K562 (cell line): ENCODE measurements around the gene WWOX. TPM values are rescaled to one million over a fixed set of nuclear protein-coding genes. Genes with fewer than 3 reads are reported as not detected.

Source experiments
- ATAC-seq: fragments of 200-7000 bp; cut with Tn5 transposase; 3 replicates; pipeline ENCODE4 v1.9.1; 2020; ENCODE audit warnings: moderate library complexity
- BruUV-seq: library from RNA; stranded (reverse); fragments of 400-500 nt; replicated peaks from 2 replicates; lab custom pipeline; 2021; lab: Mats Ljungman, UMichigan
- CTCF ChIA-PET: fragments of 300-600 bp; formaldehyde crosslinking; extraction: SDS; loops from one replicate; lab custom pipeline; 2021; ENCODE audit warnings: low intra/inter-chr PET ratio; lab: Yijun Ruan, JAX
- POLR2A ChIA-PET: fragments of 300-600, 350-650 bp; sonication (Branson Sonifier 250); formaldehyde crosslinking; extraction: SDS; loops from one replicate; lab custom pipeline; 2021; ENCODE audit warnings: antibody characterized with exemption, inconsistent platforms; lab: Yijun Ruan, JAX
- DNase-seq, 4 experiments: peaks; one replicate each; pipeline versions ENCODE4 v3.0.0 to v3.0.0-alpha.2; 2011 to 2018; ENCODE audit warnings: low spot score in 3 of 4, mixed read lengths in 3 of 4; ENCODE audit errors: extremely low read depth in 1 of 4
- FAIRE-seq: peaks from 2 replicates; lab custom pipeline; 2011; peaks lifted over from hg19 to GRCh38; lab: Jason Lieb, UNC
- H2AFZ ChIP-seq: 2 replicates; pipeline ENCODE4 v1.6.0; 2011; ENCODE audit warnings: low read depth, low read length, control low read depth, inconsistent platforms
- H3K27ac ChIP-seq: fragments of 200-600 bp; 3 replicates; pipeline ENCODE4 v1.8.0; 2011; ENCODE audit warnings: low read depth, mild to moderate bottlenecking, control low read depth, inconsistent platforms, low read length, moderate library complexity, mixed read lengths; ENCODE audit errors: extremely low read depth
- H3K27me3 ChIP-seq, 2 experiments: fragments of 300-600 bp in 1 of 2; 2 replicates in 1 of 2; 3 replicates in 1 of 2; pipeline versions ENCODE4 v1.6.0 to v1.8.0; 2011; ENCODE audit warnings: inconsistent platforms in 2 of 2, low read length in 2 of 2, mild to moderate bottlenecking in 1 of 2, mixed read lengths in 1 of 2, moderate library complexity in 1 of 2; ENCODE audit not compliant: control insufficient read depth in 2 of 2, insufficient read depth in 2 of 2
- H3K36me3 ChIP-seq: fragments of 300-600 bp; 3 replicates; pipeline ENCODE4 v1.8.0; 2011; ENCODE audit warnings: mild to moderate bottlenecking, low read length, inconsistent platforms; ENCODE audit not compliant: control insufficient read depth, insufficient read depth
- H3K4me1 ChIP-seq, 2 experiments: fragments of 200-600 bp in 1 of 2; replicated peaks in 1 of 2; 2 replicates in 1 of 2; 3 replicates in 1 of 2; pipeline versions ENCODE4 v1.5.1 to v1.8.0; 2011; ENCODE audit warnings: inconsistent platforms in 2 of 2, low read length in 2 of 2, mild to moderate bottlenecking in 1 of 2, mixed read lengths in 1 of 2, moderate library complexity in 1 of 2; ENCODE audit not compliant: control insufficient read depth in 2 of 2, insufficient read depth in 2 of 2
- H3K4me2 ChIP-seq: 2 replicates; pipeline ENCODE4 v1.6.1; 2011; ENCODE audit warnings: low read length, control low read depth, inconsistent platforms, mixed read lengths; ENCODE audit not compliant: insufficient read depth
- H3K4me3 ChIP-seq: fragments of 200-600 bp; sonication (generic), shearing (Covaris generic); 2 replicates; pipeline ENCODE4 v1.5.1; 2016; ENCODE audit warnings: control low read depth, inconsistent platforms
- H3K79me2 ChIP-seq: fragments of 200-600 bp; 3 replicates; pipeline ENCODE4 v1.8.0; 2011; ENCODE audit warnings: low read length, inconsistent platforms; ENCODE audit not compliant: control insufficient read depth, insufficient read depth
- H3K9ac ChIP-seq, 2 experiments: 2 replicates each; pipeline versions ENCODE4 v1.6.0 to v1.6.1; 2011; ENCODE audit warnings: low read depth in 2 of 2, low read length in 2 of 2, control low read depth in 1 of 2, inconsistent platforms in 1 of 2, mild to moderate bottlenecking in 1 of 2, mixed read lengths in 1 of 2; ENCODE audit not compliant: insufficient read depth in 1 of 2
- H3K9me1 ChIP-seq: one replicate; pipeline ENCODE4 v1.6.0; 2011; ENCODE audit warnings: inconsistent platforms, mild to moderate bottlenecking, low read length, moderate library complexity; ENCODE audit not compliant: control insufficient read depth, insufficient read depth
- H3K9me3 ChIP-seq: replicated peaks from 2 replicates; pipeline ENCODE4 v1.5.1; 2011; ENCODE audit warnings: low read depth, low read length, inconsistent platforms; ENCODE audit not compliant: control insufficient read depth, insufficient read depth
- H4K20me1 ChIP-seq: replicated peaks from 2 replicates; pipeline ENCODE4 v1.6.1; 2011; ENCODE audit warnings: low read length, inconsistent platforms, mixed read lengths; ENCODE audit not compliant: control insufficient read depth, insufficient read depth
- BCOR ChIP-seq: fragments of 450-650 bp; IDR thresholded peaks from 2 replicates; pipeline ENCODE4 v1.6.1; 2016
- CEBPZ ChIP-seq: fragments of 150-350 bp; IDR thresholded peaks from 2 replicates; pipeline ENCODE4 v1.6.1; 2014; ENCODE audit warnings: low read depth, mild to moderate bottlenecking, low read length, borderline replicate concordance
- CUX1 ChIP-seq: fragments of 200-800 bp; sonication (Bioruptor generic); IDR thresholded peaks from 2 replicates; pipeline ENCODE4 v1.6.1; 2016; ENCODE audit warnings: missing genetic modification characterization, missing compliant biosample characterization
- DMBX1 ChIP-seq: fragments of 250-450 bp; sonication (Bioruptor Pico); IDR thresholded peaks from 2 replicates; pipeline ENCODE4 v1.8.0; 2022; ENCODE audit warnings: inconsistent platforms, mild to moderate bottlenecking, moderate library complexity, borderline replicate concordance
- GTF2B ChIP-seq: IDR thresholded peaks from 2 replicates; pipeline ENCODE4 v1.6.1; 2011; ENCODE audit not compliant: insufficient read length; ENCODE audit errors: extremely low read depth
- LARP7 ChIP-seq: fragments of 450-650 bp; IDR thresholded peaks from 2 replicates; pipeline ENCODE4 v1.6.1; 2016
- NCOA6 ChIP-seq: fragments of 450-650 bp; IDR thresholded peaks from 2 replicates; pipeline ENCODE4 v1.6.1; 2017; ENCODE audit warnings: mild to moderate bottlenecking
- NFATC3 ChIP-seq: fragments of 450-650 bp; IDR thresholded peaks from 2 replicates; pipeline ENCODE4 v1.6.1; 2017; ENCODE audit warnings: mild to moderate bottlenecking
- NONO ChIP-seq, 2 experiments: fragments of 200-400 bp in 1 of 2; fragments of 450-650 bp in 1 of 2; formaldehyde crosslinking in 1 of 2; IDR thresholded peaks; 2 replicates each; pipeline ENCODE4 v1.6.1; 2017; ENCODE audit warnings: low read depth in 2 of 2, mild to moderate bottlenecking in 2 of 2, moderate library complexity in 2 of 2, low read length in 1 of 2
- NR2F6 ChIP-seq: fragments of 450-650 bp; formaldehyde crosslinking; IDR thresholded peaks from 2 replicates; pipeline ENCODE4 v1.4.0; 2020; ENCODE audit warnings: mild to moderate bottlenecking
- THRAP3 ChIP-seq: fragments of 450-650 bp; IDR thresholded peaks from 2 replicates; pipeline ENCODE4 v1.6.1; 2016; ENCODE audit warnings: mild to moderate bottlenecking, inconsistent platforms, borderline replicate concordance
- ZNF277 ChIP-seq: fragments of 250-450 bp; sonication (Bioruptor Pico); IDR thresholded peaks from 2 replicates; pipeline ENCODE4 v1.8.0; 2022; ENCODE audit warnings: inconsistent platforms, mild to moderate bottlenecking, moderate library complexity, borderline replicate concordance
- ZNF431 ChIP-seq: sonication (generic); formaldehyde crosslinking; IDR thresholded peaks from 2 replicates; pipeline ENCODE4 v1.8.0; 2022; ENCODE audit warnings: mild to moderate bottlenecking, missing genetic modification reagents
- WGBS: fragments of 100-300 bp; shearing (Covaris generic); methylation state at CpG from one replicate; pipeline ENCODE4 v1.1.6; 2016; ENCODE audit warnings: low coverage, mixed read lengths; ENCODE audit not compliant: insufficient coverage; ENCODE audit errors: missing lambda C conversion rate; 5-methylcytosine and 5-hydroxymethylcytosine counted together
- in situ Hi-C: fragments of 300-500 bp; cut with MboI; formaldehyde crosslinking; loops from 4 replicates; pipeline ENCODE4 v1.15.0; 2018; ENCODE audit warnings: inconsistent platforms, mixed read lengths
- intact Hi-C: fragments of 100-400 bp; cut with micrococcal nuclease; formaldehyde crosslinking; loops from 2 replicates; pipeline ENCODE4 v1.14.2; 2022
- polyA plus RNA-seq, 8 experiments: library from polyadenylated mRNA; depleted of rRNA in 4 of 8; stranded (reverse) in 5 of 8; unstranded in 3 of 8; fragments of >200 nt; fragmentation: Nextera tagmentation in 2 of 8; fragmentation: Illumina TruSeq in 1 of 8; extraction: Ambion mirVana in 2 of 8; extraction: Trizol in 1 of 8; gene quantifications; 2 replicates each; pipeline versions ENCODE4 v1.2.1 to v1.2.3, GENCODE V29; 2011 to 2014; ENCODE audit warnings: inconsistent platforms in 1 of 8, missing spikeins in 1 of 8
- total RNA-seq, 7 experiments: library from RNA; depleted of rRNA in 6 of 7; stranded (reverse); fragments of >200 nt in 6 of 7; fragmentation: Illumina TruSeq in 2 of 7; extraction: Trizol in 2 of 7; gene quantifications; 2 replicates each; pipeline versions ENCODE4 v1.2.1 to v1.2.3, GENCODE V29; 2011 to 2021; ENCODE audit warnings: low replicate concordance in 1 of 7

The WWOX gene
- total and polyA plus RNA-seq, 9 of the 15 experiments (the other 6 are each of a cell fraction or from before 2014, with no cell fraction given) = 1.6 to 22.7 (median 8.1) TPM

- no peaks in the 10 kb centered on the region for H3K9me3 ChIP-seq
- WGBS = 8% methylated on average over 8 of the region's 8 CpGs
- BruUV-seq = no TSS peak
- peaks cover 4% of the 10 kb centered on the region; the same call in 1 of the 2 replicates for H4K20me1 ChIP-seq
- H3K4me1 ChIP-seq = no peaks in the 10 kb centered on the region
- FAIRE-seq (no peak), DNase-seq (no peak), ATAC-seq (no peak)
- no peak overlapping the region for H2AFZ ChIP-seq
- no peaks in the 10 kb centered on the region for H3K36me3 ChIP-seq
- H3K79me2 ChIP-seq = no peaks in the 10 kb centered on the region
- intact Hi-C loops (loop anchor here (5.0 kb wide), 2 partner anchors 66 to 651 kb away; no protein-coding TSS in a partner anchor), in situ Hi-C loops (no loop called here)
- H3K4me3 ChIP-seq = no peak overlapping the region
- H3K4me2 ChIP-seq = no peak overlapping the region
- no peaks in the 10 kb centered on the region for H3K9me1 ChIP-seq
- ChIA-PET POLR2A (no interaction called here), CTCF (no interaction called here)
- no peak overlapping the region for H3K9ac ChIP-seq
- H3K27ac ChIP-seq = no peak overlapping the region
- H3K27me3 ChIP-seq = 0 out of 5 replicates have a peak, but pooled peaks cover 2 to 4% of the 10 kb centered on the region in 2 experiments
- TF ChIP-seq ZNF431 (no peak), BCOR (no peak), LARP7 (no peak), NFATC3 (no peak), CEBPZ (no peak), THRAP3 (no peak), NONO (IDR thresholded peaks at IDR 0.05; ENCODE audit: low read depth in 2 of 2, low read length in 1 of 2) (no peak), GTF2B (no peak), DMBX1 (CRISPR knock-in tag) (no peak), NCOA6 (no peak), NR2F6 (CRISPR knock-in tag) (no peak), ZNF277 (CRISPR knock-in tag) (no peak), CUX1 (CRISPR knock-in tag) (no peak)
Observed at GRCh38 chr16:78773291-78773702, 673.8 kb downstream of the WWOX start.
